BE2C (cell line): ENCODE measurements around the gene FANCF. TPM values are rescaled to one million over a fixed set of nuclear protein-coding genes. Genes with fewer than 3 reads are reported as not detected.
A peak's percentile ranks its signal among the peaks of the same experiment; 100 is the strongest.

ENCODE experiments used
- DNase-seq: peaks from one replicate; pipeline ENCODE4 v3.0.0-alpha.2; 2020
- H3K27me3 ChIP-seq: fragments of 250-450 bp; sonication (Bioruptor Pico); 2 replicates; pipeline ENCODE4 v1.5.1; 2020; ENCODE audit warnings: mild to moderate bottlenecking
- H3K36me3 ChIP-seq: fragments of 250-450 bp; sonication (Bioruptor Pico); 2 replicates; pipeline ENCODE4 v1.5.1; 2020; ENCODE audit warnings: mild to moderate bottlenecking
- H3K4me1 ChIP-seq: fragments of 250-450 bp; sonication (Bioruptor Pico); 2 replicates; pipeline ENCODE4 v1.5.1; 2020
- H3K4me3 ChIP-seq: 2 replicates; pipeline ENCODE4 v1.5.1; 2011; ENCODE audit warnings: low read depth, low read length
- H3K9me3 ChIP-seq: fragments of 250-450 bp; sonication (Bioruptor Pico); 2 replicates; pipeline ENCODE4 v1.5.1; 2020
- CTCF ChIP-seq: IDR thresholded peaks from 2 replicates; pipeline ENCODE4 v1.5.1; 2012; ENCODE audit warnings: mild to moderate bottlenecking, low read depth, low read length
- polyA plus RNA-seq: library from polyadenylated mRNA; unstranded; fragments of >200 nt; gene quantifications from one replicate; pipeline ENCODE4 v1.2.1, GENCODE V29; 2012; ENCODE audit warnings: low read depth, missing spikeins; ENCODE audit not compliant: insufficient read length, insufficient read depth

The FANCF gene
- polyA plus RNA-seq, result 15.8 TPM

- DNase-seq, result peak; percentile 79
- no peaks in the 10 kb centered on the region for H3K27me3 ChIP-seq
- no peaks in the 10 kb centered on the region for H3K36me3 ChIP-seq
- no peaks in the 10 kb centered on the region for H3K4me1 ChIP-seq
- no peaks in the 10 kb centered on the region for H3K9me3 ChIP-seq
- H3K4me3 ChIP-seq, result peak within 1 kb of the TSS; percentile 74
- no peak for TF ChIP-seq CTCF
Observed at GRCh38 chr11:22625448-22626287, at the start of gene FANCF. FANCF (minus strand) TSS chr11:22625823; CDS start chr11:22625810, 13 bp downstream.

- Histone ChIP-seq H3K4me1 (no peaks in the 10 kb centered on the region), H3K9me3 (no peaks in the 10 kb centered on the region), H3K36me3 (no peaks in the 10 kb centered on the region), H3K27me3 (no peaks in the 10 kb centered on the region), H3K4me3 (no peak overlapping the region)
- no peak for TF ChIP-seq CTCF
- no peak for DNase-seq
Observed at GRCh38 chr11:22674470-22675439, 49.1 kb upstream of the FANCF start.

- no peaks in the 10 kb centered on the region for H3K4me1 ChIP-seq
- no peak for DNase-seq
- no peak for TF ChIP-seq CTCF
- no peaks in the 10 kb centered on the region for H3K27me3 ChIP-seq
- H3K4me3 ChIP-seq, result no peak overlapping the region
- H3K36me3 ChIP-seq, result no peaks in the 10 kb centered on the region
- H3K9me3 ChIP-seq, result no peaks in the 10 kb centered on the region
Observed at GRCh38 chr11:22671751-22672150, 46.1 kb upstream of the FANCF start.

GRCh38 chr11:22670830-22671229 is 45.2 kb upstream of the FANCF start:
- no peaks in the 10 kb centered on the region for H3K4me1 ChIP-seq
- peak; percentile 43 for TF ChIP-seq CTCF
- H3K36me3 ChIP-seq, result no peaks in the 10 kb centered on the region
- H3K4me3 ChIP-seq, result no peak overlapping the region
- DNase-seq, result no peak
- no peaks in the 10 kb centered on the region for H3K9me3 ChIP-seq
- H3K27me3 ChIP-seq, result no peaks in the 10 kb centered on the region

GRCh38 chr11:22669368-22669767 is 43.7 kb upstream of the FANCF start:
- Histone ChIP-seq H3K27me3 (no peaks in the 10 kb centered on the region), H3K4me3 (no peak overlapping the region), H3K4me1 (no peaks in the 10 kb centered on the region), H3K36me3 (no peaks in the 10 kb centered on the region), H3K9me3 (no peaks in the 10 kb centered on the region)
- no peak for DNase-seq
- no peak for TF ChIP-seq CTCF
